Vagina (tissue), 2 donors: ENCODE data around the gene TMEM178B.

Source experiments
- POLR2A ChIP-seq, 2 donors: fragments of 450-650 bp; IDR thresholded peaks; one replicate each; pipeline ENCODE4 v1.6.1; 2017; ENCODE audit warnings: antibody characterized with exemption in 2 of 2, mild to moderate bottlenecking in 2 of 2, moderate library complexity in 2 of 2
- POLR2AphosphoS5 ChIP-seq, 2 donors: sonication (generic); formaldehyde crosslinking; IDR thresholded peaks; one replicate each; pipeline ENCODE4 v1.9.0; 2017; ENCODE audit warnings: antibody characterized with exemption in 2 of 2, mild to moderate bottlenecking in 2 of 2, low read depth in 1 of 2; ENCODE audit not compliant: insufficient read depth in 1 of 2
- TF ChIP-seq, protein P1 (sequence below), 3 experiments: fragments of 450-650 bp in 2 of 3; fragments of 200-600 bp in 1 of 3; sonication (generic) in 1 of 3; IDR thresholded peaks; one replicate each; pipeline ENCODE4 v1.5.1; 2017 to 2019; ENCODE audit warnings: antibody characterized with exemption in 3 of 3, mild to moderate bottlenecking in 2 of 3, moderate library complexity in 2 of 3

DNA sequence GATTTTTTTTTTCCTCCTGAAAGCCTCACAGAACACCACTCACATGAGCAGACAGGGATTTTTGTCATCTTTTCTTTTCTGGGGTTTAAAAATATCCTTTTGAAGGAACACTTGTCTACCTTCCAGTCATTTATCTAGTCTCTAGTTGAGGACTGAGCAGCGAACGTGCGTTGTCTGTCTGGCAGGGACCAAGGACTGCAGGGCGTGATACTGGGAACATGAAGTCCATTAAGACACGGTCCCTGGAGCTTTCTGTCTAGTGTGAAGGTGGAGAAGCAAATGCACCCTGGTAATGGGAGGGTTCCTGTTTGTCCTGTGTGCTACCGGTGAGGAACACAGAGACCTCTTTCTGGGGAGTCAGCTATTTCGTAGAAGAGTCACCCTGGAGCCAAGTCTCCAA lies 207.4 kb downstream of the TMEM178B start:
- TF ChIP-seq, protein P1, sequence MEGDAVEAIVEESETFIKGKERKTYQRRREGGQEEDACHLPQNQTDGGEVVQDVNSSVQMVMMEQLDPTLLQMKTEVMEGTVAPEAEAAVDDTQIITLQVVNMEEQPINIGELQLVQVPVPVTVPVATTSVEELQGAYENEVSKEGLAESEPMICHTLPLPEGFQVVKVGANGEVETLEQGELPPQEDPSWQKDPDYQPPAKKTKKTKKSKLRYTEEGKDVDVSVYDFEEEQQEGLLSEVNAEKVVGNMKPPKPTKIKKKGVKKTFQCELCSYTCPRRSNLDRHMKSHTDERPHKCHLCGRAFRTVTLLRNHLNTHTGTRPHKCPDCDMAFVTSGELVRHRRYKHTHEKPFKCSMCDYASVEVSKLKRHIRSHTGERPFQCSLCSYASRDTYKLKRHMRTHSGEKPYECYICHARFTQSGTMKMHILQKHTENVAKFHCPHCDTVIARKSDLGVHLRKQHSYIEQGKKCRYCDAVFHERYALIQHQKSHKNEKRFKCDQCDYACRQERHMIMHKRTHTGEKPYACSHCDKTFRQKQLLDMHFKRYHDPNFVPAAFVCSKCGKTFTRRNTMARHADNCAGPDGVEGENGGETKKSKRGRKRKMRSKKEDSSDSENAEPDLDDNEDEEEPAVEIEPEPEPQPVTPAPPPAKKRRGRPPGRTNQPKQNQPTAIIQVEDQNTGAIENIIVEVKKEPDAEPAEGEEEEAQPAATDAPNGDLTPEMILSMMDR (IDR thresholded peaks at IDR 0.05): no peak
- no peak for TF ChIP-seq POLR2A (IDR thresholded peaks at IDR 0.05)
- TF ChIP-seq POLR2AphosphoS5 (IDR thresholded peaks at IDR 0.05; ENCODE audit: insufficient read depth in 1 of 2, low read depth in 1 of 2): no peak
